IPS DF 4.7 (cell line): ENCODE data around the gene TAF1B.

ENCODE experiments used
- DNase-seq: peaks from one replicate; pipeline ENCODE4 v3.0.0-alpha.2; 2013; ENCODE audit warnings: low spot score; ENCODE audit errors: extremely low read depth

TAF1B gene

GRCh38 chr2:9983401-9984216 lies 140.3 kb downstream of the TAF1B start:
- no peak for DNase-seq
